ENCODE data around the gene PVR. TPM values are rescaled to one million over a fixed set of nuclear protein-coding genes. Genes with fewer than 3 reads are reported as not detected.

The PVR gene
- polyA plus RNA-seq, 1 of the 3 experiments (the other 2 are of a cell fraction) = 90.8 TPM

DNA sequence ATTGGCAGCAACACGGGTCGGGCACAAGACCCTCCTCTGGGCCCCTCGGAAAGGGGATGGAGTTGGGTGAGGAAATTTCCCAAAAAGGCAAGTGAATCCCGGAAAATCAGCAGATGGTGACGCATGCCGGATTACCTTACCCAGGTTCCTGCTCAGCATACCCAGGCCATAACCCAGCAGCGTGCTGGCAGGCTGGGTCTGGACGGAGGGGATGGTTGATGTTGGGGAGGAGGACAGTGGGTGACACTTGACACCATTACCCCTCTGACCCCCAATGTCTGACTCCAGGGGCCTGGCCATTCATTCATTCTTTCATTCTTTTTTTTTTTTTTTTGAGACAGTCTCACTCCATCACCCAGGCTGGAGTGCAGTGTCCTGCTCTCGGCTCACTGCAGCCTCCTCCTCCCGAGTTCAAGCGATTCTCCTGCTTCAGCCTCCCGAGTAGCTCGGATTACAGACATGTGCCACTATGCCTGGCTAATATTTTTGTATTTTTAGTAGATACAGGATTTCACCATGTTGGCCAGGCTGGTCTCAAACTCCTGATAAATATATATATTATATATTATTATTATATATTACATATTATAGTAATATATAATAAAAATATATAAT is 799 bp downstream of the PVR start:
- Histone ChIP-seq H2AFZ (ENCODE audit: low read depth) (peak overlapping the region; percentile 78; the same call in 1 of the 2 replicates), H3K4me1 (ENCODE audit: control insufficient read depth in 1 of 2, insufficient read depth in 2 of 2, low read depth in 1 of 2, low read length in 1 of 2) (peaks cover 0 to 2% of the 10 kb centered on the region in 2 experiments; a peak in 1 of 4 replicates), H3K79me2 (ENCODE audit: insufficient read depth) (peaks cover 53% of the 10 kb centered on the region), H3F3A (replicated peaks; ENCODE audit: insufficient read depth) (no peaks in the 10 kb centered on the region), H3K9me3 (no peaks in the 10 kb centered on the region), H4K20me1 (ENCODE audit: insufficient read depth) (peaks cover 27% of the 10 kb centered on the region; the same call in 1 of the 2 replicates), H3K27me3 (ENCODE audit: insufficient read depth) (no peaks in the 10 kb centered on the region), H3K36me3 (replicated peaks in 1 of 2; ENCODE audit: control insufficient read depth in 1 of 2, insufficient read depth in 2 of 2, low read length in 1 of 2) (peaks cover 6 to 20% of the 10 kb centered on the region in 2 experiments), H3K9ac (peak overlapping the region; percentile 90), H3K27ac (ENCODE audit: low read depth in 2 of 2, low read length in 1 of 2) (peak overlapping the region; percentile 82 to 83), H3K9me2 (no peaks in the 10 kb centered on the region), H3K4me2 (peak overlapping the region; percentile 82), H3K4me3 (ENCODE audit: low read depth in 2 of 2, low read length in 1 of 2) (peak overlapping the region; percentile 66 to 88)
- TF ChIP-seq, protein P1, sequence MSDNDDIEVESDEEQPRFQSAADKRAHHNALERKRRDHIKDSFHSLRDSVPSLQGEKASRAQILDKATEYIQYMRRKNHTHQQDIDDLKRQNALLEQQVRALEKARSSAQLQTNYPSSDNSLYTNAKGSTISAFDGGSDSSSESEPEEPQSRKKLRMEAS (IDR thresholded peaks at IDR 0.05; ENCODE audit: low read depth) = peak; percentile 17; the same call in 1 of the 2 replicates
- 0 out of 2 replicates have a peak, but pooled peaks have one; percentile 18 for TF ChIP-seq SIN3A (IDR thresholded peaks at IDR 0.05; ENCODE audit: borderline replicate concordance, low read depth, low read length)
- TF ChIP-seq, protein P2, sequence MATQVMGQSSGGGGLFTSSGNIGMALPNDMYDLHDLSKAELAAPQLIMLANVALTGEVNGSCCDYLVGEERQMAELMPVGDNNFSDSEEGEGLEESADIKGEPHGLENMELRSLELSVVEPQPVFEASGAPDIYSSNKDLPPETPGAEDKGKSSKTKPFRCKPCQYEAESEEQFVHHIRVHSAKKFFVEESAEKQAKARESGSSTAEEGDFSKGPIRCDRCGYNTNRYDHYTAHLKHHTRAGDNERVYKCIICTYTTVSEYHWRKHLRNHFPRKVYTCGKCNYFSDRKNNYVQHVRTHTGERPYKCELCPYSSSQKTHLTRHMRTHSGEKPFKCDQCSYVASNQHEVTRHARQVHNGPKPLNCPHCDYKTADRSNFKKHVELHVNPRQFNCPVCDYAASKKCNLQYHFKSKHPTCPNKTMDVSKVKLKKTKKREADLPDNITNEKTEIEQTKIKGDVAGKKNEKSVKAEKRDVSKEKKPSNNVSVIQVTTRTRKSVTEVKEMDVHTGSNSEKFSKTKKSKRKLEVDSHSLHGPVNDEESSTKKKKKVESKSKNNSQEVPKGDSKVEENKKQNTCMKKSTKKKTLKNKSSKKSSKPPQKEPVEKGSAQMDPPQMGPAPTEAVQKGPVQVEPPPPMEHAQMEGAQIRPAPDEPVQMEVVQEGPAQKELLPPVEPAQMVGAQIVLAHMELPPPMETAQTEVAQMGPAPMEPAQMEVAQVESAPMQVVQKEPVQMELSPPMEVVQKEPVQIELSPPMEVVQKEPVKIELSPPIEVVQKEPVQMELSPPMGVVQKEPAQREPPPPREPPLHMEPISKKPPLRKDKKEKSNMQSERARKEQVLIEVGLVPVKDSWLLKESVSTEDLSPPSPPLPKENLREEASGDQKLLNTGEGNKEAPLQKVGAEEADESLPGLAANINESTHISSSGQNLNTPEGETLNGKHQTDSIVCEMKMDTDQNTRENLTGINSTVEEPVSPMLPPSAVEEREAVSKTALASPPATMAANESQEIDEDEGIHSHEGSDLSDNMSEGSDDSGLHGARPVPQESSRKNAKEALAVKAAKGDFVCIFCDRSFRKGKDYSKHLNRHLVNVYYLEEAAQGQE (IDR thresholded peaks at IDR 0.05; ENCODE audit: low read depth, low read length) = no peak
- DNase-seq = peak; percentile 79
- 2% methylated on average over 13 of the region's 13 CpGs for WGBS (ENCODE audit: low lambda C conversion rate)
- CTCF ChIA-PET = interaction anchor here (1.3 to 2.6 kb wide), 2 partner anchors 13 to 74 kb away, joined by 5 to 18 read pairs; no protein-coding TSS in a partner anchor
- POLR2A ChIA-PET = interaction anchor here (1.4 kb wide), 1 partner anchor 144 kb away, joined by 5 read pairs; the partner anchor contains the start of gene ZNF180

DNA sequence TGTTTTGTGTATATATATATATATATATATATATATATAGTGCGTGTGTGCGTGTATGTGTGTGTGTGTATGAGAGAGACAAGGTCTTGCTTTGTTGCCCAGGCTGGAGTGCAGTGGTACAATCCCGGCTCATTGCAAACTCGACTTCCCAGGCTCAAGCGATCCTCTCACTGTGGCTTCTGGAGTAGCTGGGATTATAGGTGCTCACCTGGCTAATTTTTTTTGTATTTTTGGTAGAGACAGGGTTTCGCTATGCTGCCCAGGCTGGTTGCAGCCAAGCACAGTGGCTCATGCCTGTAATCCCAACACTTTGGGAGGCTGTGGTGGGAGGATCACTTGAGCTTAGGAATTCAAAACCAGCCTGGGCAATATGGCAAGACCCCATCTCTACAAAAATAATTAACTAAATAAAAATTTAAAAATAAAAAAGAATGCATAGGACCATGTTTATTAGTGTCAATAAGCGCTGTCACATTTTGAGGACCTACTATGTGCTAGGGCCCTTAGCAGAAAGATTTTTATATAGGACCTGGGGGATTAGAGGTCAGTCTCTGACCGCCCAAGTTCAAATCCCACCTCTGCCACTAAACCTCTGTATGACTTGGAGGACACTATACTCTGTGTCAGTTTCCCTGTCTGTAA is 1.8 kb downstream of the PVR start:
- no peak for TF ChIP-seq MXI1 (IDR thresholded peaks at IDR 0.05; ENCODE audit: low read depth, low read length)
- no peak for TF ChIP-seq NRF1 (IDR thresholded peaks at IDR 0.05; ENCODE audit: low read depth, low read length)
- TF ChIP-seq FOXJ3 (CRISPR knock-in tag; IDR thresholded peaks at IDR 0.05) = no peak
- TF ChIP-seq GABPA (IDR thresholded peaks at IDR 0.05; ENCODE audit: low read depth) = no peak
- TF ChIP-seq POLR2AphosphoS5 (IDR thresholded peaks at IDR 0.05; ENCODE audit: low read depth, low read length) = no peak
- TF ChIP-seq, protein P3, sequence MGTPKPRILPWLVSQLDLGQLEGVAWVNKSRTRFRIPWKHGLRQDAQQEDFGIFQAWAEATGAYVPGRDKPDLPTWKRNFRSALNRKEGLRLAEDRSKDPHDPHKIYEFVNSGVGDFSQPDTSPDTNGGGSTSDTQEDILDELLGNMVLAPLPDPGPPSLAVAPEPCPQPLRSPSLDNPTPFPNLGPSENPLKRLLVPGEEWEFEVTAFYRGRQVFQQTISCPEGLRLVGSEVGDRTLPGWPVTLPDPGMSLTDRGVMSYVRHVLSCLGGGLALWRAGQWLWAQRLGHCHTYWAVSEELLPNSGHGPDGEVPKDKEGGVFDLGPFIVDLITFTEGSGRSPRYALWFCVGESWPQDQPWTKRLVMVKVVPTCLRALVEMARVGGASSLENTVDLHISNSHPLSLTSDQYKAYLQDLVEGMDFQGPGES (IDR thresholded peaks at IDR 0.05; ENCODE audit: low read depth, low read length) = no peak
- TF ChIP-seq RXRA (IDR thresholded peaks at IDR 0.05; ENCODE audit: borderline replicate concordance, low read depth) = no peak
- TF ChIP-seq RCOR1 (IDR thresholded peaks at IDR 0.05; ENCODE audit: low read length) = no peak
- TF ChIP-seq, protein P2 (IDR thresholded peaks at IDR 0.05; ENCODE audit: low read depth, low read length) = no peak
- TF ChIP-seq, protein P4, sequence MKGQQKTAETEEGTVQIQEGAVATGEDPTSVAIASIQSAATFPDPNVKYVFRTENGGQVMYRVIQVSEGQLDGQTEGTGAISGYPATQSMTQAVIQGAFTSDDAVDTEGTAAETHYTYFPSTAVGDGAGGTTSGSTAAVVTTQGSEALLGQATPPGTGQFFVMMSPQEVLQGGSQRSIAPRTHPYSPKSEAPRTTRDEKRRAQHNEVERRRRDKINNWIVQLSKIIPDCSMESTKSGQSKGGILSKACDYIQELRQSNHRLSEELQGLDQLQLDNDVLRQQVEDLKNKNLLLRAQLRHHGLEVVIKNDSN (IDR thresholded peaks at IDR 0.05; ENCODE audit: borderline replicate concordance, low read depth) = no peak
- TF ChIP-seq RFX5 (IDR thresholded peaks at IDR 0.05; ENCODE audit: low read length) = no peak
- TF ChIP-seq EZH2phosphoT487 (IDR thresholded peaks at IDR 0.05; ENCODE audit: borderline replicate concordance, low read depth) = no peak
- DNase-seq = no peak
- Histone ChIP-seq H3K9me3 (no peaks in the 10 kb centered on the region), H2AFZ (ENCODE audit: low read depth) (no peak overlapping the region), H3K79me2 (ENCODE audit: insufficient read depth) (peaks cover 62% of the 10 kb centered on the region), H3K27ac (ENCODE audit: low read depth in 2 of 2, low read length in 1 of 2) (no peak overlapping the region), H3K36me3 (replicated peaks in 1 of 2; ENCODE audit: control insufficient read depth in 1 of 2, insufficient read depth in 2 of 2, low read length in 1 of 2) (peaks cover 14 to 24% of the 10 kb centered on the region in 2 experiments), H3K4me2 (peak overlapping the region; percentile 54; the same call in 1 of the 2 replicates), H3K4me1 (ENCODE audit: control insufficient read depth in 1 of 2, insufficient read depth in 2 of 2, low read depth in 1 of 2, low read length in 1 of 2) (peaks cover 0 to 2% of the 10 kb centered on the region in 2 experiments; a peak in 1 of 4 replicates), H3K9me2 (no peaks in the 10 kb centered on the region), H3K27me3 (ENCODE audit: insufficient read depth) (no peaks in the 10 kb centered on the region), H4K20me1 (ENCODE audit: insufficient read depth) (peaks cover 27% of the 10 kb centered on the region; the same call in 1 of the 2 replicates), H3K9ac (peak overlapping the region; percentile 3; the same call in 1 of the 2 replicates), H3F3A (replicated peaks; ENCODE audit: insufficient read depth) (no peaks in the 10 kb centered on the region), H3K4me3 (ENCODE audit: low read depth in 2 of 2, low read length in 1 of 2) (peak overlapping the region in 1 of 2 experiments; percentile 45; a peak in 1 of 4 replicates)
- ChIA-PET CTCF (interaction anchor here (0.8 to 1.5 kb wide), 3 partner anchors 11 to 75 kb away, joined by 3 to 8 read pairs (median 5); no protein-coding TSS in a partner anchor), POLR2A (no interaction called here)
- WGBS (ENCODE audit: low lambda C conversion rate) = 81% methylated on average over 8 of the region's 8 CpGs

Measured in SK-N-SH (cell line).